Suprapubic skin (tissue), 4 donors: ENCODE measurements around the gene CLEC2L.

Experiments used
- EP300 ChIP-seq: sonication (generic); formaldehyde crosslinking; IDR thresholded peaks from one replicate; pipeline ENCODE4 v1.6.1; 2017; ENCODE audit warnings: antibody characterized with exemption
- POLR2A ChIP-seq, 2 donors: fragments of 450-650 bp; IDR thresholded peaks; one replicate each; pipeline ENCODE4 v1.6.1; 2017; ENCODE audit warnings: antibody characterized with exemption in 2 of 2, mild to moderate bottlenecking in 2 of 2, moderate library complexity in 2 of 2
- POLR2AphosphoS5 ChIP-seq, 3 donors: sonication (generic); formaldehyde crosslinking; IDR thresholded peaks; one replicate each; pipeline ENCODE4 v1.6.1; 2017; ENCODE audit warnings: antibody characterized with exemption in 3 of 3
- TF ChIP-seq, protein P1 (sequence below), 2 donors: fragments of 200-600 bp in 1 of 2; fragments of 450-650 bp in 1 of 2; sonication (generic) in 1 of 2; IDR thresholded peaks; one replicate each; pipeline ENCODE4 v1.5.1; 2016 to 2019; ENCODE audit warnings: antibody characterized with exemption in 2 of 2, mild to moderate bottlenecking in 1 of 2, moderate library complexity in 1 of 2

DNA sequence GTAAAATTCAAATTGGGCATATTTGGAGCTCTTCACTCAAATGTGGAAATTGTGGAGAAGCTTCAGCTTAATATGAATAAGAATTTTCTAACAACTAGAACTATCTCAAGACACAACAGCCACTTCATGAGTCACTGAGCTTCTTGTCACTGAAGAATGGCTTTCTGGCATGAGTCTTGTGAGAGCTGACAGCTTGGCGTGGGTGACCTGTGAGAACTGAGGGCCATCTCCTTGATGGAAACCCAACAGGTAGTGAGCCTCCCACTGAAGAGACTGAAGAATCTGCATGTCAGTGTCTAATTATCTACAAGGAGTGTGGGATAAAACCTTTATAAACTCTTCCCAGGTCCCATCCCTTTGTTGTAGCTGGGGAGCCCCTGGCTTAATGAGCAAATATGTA, 66.0 kb downstream of the CLEC2L start:
- TF ChIP-seq EP300 (no peak), POLR2AphosphoS5 (IDR thresholded peaks at IDR 0.05) (no peak), POLR2A (IDR thresholded peaks at IDR 0.05) (no peak)
- TF ChIP-seq, protein P1, sequence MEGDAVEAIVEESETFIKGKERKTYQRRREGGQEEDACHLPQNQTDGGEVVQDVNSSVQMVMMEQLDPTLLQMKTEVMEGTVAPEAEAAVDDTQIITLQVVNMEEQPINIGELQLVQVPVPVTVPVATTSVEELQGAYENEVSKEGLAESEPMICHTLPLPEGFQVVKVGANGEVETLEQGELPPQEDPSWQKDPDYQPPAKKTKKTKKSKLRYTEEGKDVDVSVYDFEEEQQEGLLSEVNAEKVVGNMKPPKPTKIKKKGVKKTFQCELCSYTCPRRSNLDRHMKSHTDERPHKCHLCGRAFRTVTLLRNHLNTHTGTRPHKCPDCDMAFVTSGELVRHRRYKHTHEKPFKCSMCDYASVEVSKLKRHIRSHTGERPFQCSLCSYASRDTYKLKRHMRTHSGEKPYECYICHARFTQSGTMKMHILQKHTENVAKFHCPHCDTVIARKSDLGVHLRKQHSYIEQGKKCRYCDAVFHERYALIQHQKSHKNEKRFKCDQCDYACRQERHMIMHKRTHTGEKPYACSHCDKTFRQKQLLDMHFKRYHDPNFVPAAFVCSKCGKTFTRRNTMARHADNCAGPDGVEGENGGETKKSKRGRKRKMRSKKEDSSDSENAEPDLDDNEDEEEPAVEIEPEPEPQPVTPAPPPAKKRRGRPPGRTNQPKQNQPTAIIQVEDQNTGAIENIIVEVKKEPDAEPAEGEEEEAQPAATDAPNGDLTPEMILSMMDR (IDR thresholded peaks at IDR 0.05): no peak
